Stimulated activated CD4-positive, alpha-beta T cell treated with anti-CD3 and anti-CD28 coated beads, Interleukin-4, amount 100 ng/mL, for 4 hours (primary cell): ENCODE results near the gene CTNNA3.

ENCODE experiments used
- DNase-seq, 2 experiments: peaks; one replicate each; pipeline ENCODE4 v3.0.0-alpha.2; 2020

The CTNNA3 gene

GRCh38 chr10:65864529-65864928 is 1831.5 kb downstream of the CTNNA3 start:
- no peak for DNase-seq

DNA sequence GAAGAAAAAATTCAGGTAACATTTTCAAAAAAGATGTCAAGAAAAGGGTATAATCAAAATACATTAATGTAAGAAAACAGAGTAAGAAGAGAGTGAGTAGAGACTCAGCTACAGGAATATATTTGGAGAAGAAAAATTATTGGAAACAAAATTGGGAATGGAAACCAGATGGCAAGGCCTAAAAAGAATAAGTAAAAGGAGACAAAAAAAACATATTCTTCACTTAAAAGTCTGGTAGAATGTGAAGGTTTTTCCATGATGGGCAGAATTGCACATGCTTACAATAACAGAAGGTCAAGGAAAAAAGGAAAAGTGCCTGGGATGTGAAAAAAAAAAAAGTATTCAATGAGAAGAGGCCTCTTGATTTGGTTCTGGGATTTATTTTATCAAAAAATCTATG is 1832.0 kb downstream of the CTNNA3 start:
- DNase-seq, result no peak
